Dedifferentiated amniotic fluid mesenchymal stem cell (primary cell): ENCODE data around the gene SLCO3A1.

ENCODE experiments used
- DNase-seq: peaks from one replicate; pipeline ENCODE4 v3.0.0-alpha.2; 2016; ENCODE audit errors: extremely low spot score

SLCO3A1 gene

GRCh38 chr15:92159906-92160841, 306.7 kb downstream of the SLCO3A1 start:
- no peak for DNase-seq

- no peak for DNase-seq
Observed at GRCh38 chr15:92161039-92161670, 307.6 kb downstream of the SLCO3A1 start.

GRCh38 chr15:92162657-92163056, 309.1 kb downstream of the SLCO3A1 start:
- DNase-seq: no peak

- DNase-seq: no peak
Observed at GRCh38 chr15:92163641-92164040, 310.1 kb downstream of the SLCO3A1 start.

GRCh38 chr15:92164327-92165000, 311.0 kb downstream of the SLCO3A1 start:
- DNase-seq: peak; percentile 23

GRCh38 chr15:92165001-92165346, 311.5 kb downstream of the SLCO3A1 start:
- no peak for DNase-seq

GRCh38 chr15:92166029-92166428, 312.5 kb downstream of the SLCO3A1 start:
- DNase-seq: no peak

- no peak for DNase-seq
Observed at GRCh38 chr15:92166751-92167405, 313.4 kb downstream of the SLCO3A1 start.

- DNase-seq: no peak
Observed at GRCh38 chr15:92167451-92167850, 313.9 kb downstream of the SLCO3A1 start.

DNA sequence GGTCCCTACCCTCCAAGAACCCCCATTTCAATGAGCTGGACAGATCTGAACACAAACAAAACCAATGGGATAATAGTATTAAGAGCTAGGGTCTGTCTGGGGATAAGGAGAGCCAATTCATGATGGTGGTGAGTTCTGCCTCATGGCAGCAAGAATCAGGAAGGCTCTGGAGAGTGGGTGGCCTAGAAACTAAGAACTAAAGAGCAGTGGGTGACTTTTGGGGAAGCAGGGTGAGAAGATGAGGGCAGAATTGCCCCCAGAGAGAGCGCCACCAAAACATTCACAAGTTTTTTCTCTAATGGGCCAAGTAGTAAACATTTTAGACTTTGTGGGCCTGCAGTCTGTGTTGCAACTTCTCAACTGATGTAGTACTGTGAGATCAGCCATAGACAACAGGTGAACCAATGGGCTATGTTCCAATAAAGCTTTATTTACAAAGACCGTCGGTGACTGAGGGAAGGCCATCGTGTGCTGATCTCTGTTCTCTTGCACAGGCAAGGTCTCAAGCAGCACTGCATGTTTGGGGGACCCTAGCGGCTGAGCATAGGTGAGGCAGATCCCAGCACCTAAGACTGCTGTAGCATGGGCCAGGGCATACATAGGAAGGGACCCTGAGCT, 314.7 kb downstream of the SLCO3A1 start:
- no peak for DNase-seq

- no peak for DNase-seq
Observed at GRCh38 chr15:92170897-92171296, 317.4 kb downstream of the SLCO3A1 start.

- no peak for DNase-seq
Observed at GRCh38 chr15:92178911-92179310, 325.4 kb downstream of the SLCO3A1 start.

DNA sequence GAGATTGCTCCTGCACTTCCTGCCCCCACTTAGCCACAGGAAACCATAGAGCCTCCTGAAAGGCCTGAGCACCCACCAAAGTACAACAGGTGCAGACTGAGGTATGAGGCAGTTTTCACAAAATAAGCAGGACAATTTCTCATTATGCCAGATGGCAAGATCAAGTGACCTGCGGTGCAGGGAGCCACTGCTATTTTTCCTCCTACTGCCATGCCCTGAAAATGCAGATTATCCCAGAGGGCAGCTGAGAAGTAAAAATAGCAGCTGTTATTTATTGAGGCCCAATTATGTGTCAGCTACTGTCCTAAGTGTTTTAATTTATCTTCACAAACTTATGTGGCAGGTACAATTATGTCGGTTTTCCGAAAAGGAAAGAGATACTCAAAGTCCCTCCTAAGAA, 330.6 kb downstream of the SLCO3A1 start:
- no peak for DNase-seq

- no peak for DNase-seq
Observed at GRCh38 chr15:92184679-92185230, 331.2 kb downstream of the SLCO3A1 start.

- no peak for DNase-seq
Observed at GRCh38 chr15:92187975-92188374, 334.5 kb downstream of the SLCO3A1 start.

DNA sequence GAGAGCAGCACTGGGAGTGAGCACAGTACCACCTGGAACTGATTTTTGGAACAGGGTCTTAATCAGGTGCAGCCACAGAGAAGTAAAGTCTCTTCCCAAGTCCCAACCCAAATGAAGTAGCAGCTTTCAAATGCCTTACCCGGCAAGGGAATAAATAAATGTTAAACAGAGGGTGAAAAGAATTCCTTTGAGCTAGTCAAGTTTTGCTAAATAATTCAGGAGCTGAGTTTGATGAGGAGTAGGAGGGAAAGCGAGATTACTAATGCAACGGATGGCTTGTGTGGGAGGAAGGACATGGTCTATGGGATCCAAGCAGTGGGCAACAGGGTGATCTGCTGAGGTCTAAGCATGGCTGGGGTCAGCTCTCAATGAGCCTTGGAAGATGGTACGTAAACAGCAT, 335.7 kb downstream of the SLCO3A1 start:
- DNase-seq: no peak

- no peak for DNase-seq
Observed at GRCh38 chr15:92195241-92195640, 341.7 kb downstream of the SLCO3A1 start.

GRCh38 chr15:92196342-92196741, 342.8 kb downstream of the SLCO3A1 start:
- DNase-seq: no peak

- DNase-seq: no peak
Observed at GRCh38 chr15:92197746-92198145, 344.2 kb downstream of the SLCO3A1 start.

GRCh38 chr15:92200891-92201290, 347.4 kb downstream of the SLCO3A1 start:
- no peak for DNase-seq

GRCh38 chr15:92205255-92205739, 351.8 kb downstream of the SLCO3A1 start:
- DNase-seq: no peak
